GM19043 (cell line): ENCODE results near the gene CD274.
A peak's percentile ranks its signal among the peaks of the same experiment; 100 is the strongest.
"Not testable (repeated sequence)": the region's sequence is repeated elsewhere in the genome, so short reads cannot be mapped to it uniquely, and the experiment has no call there.

ENCODE experiments used
- ATAC-seq: cut with Tn5 transposase; IDR thresholded peaks from one replicate; pipeline ENCODE4 v1.9.1; 2021; ENCODE audit warnings: low read depth; ENCODE audit not compliant: unreplicated experiment

CD274 gene

GRCh38 chr9:5460157-5460556 lies 9.8 kb downstream of the CD274 start:
- ATAC-seq: no peak

DNA sequence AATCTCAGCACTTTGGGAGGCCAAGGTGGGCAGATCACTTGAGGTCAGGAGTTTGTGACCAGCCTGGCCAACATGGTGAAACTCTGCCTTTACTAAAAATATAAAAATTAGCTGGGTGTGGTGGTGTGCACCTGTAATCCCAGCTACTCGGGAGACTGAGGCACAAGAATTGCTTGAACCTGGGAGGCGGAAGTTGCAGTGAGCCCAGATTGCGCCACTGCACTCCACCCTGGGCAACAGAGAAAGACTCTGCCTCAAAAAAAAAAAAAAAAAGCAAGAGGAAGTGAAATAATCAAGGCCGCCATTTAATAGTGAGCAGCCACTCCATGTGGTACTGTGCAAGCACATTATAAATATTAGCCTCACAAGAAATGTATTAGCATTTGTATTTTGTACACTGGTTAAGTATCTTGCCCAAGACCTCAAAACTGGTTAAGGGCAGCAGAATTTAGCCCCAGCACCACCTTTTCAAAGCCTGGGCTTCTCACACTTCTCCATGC lies 14.5 kb downstream of the CD274 start:
- ATAC-seq: not testable (repeated sequence)

- ATAC-seq: no peak
Measured at GRCh38 chr9:5466005-5466404, 15.7 kb downstream of the CD274 start.

GRCh38 chr9:5466766-5467165 lies 16.4 kb downstream of the CD274 start:
- ATAC-seq: no peak

DNA sequence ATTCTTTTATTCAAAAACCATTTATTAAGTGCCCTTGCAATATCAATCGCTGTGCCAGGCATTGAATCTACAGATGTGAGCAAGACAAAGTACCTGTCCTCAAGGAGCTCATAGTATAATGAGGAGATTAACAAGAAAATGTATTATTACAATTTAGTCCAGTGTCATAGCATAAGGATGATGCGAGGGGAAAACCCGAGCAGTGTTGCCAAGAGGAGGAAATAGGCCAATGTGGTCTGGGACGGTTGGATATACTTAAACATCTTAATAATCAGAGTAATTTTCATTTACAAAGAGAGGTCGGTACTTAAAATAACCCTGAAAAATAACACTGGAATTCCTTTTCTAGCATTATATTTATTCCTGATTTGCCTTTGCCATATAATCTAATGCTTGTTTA lies 18.5 kb downstream of the CD274 start:
- no peak for ATAC-seq

DNA sequence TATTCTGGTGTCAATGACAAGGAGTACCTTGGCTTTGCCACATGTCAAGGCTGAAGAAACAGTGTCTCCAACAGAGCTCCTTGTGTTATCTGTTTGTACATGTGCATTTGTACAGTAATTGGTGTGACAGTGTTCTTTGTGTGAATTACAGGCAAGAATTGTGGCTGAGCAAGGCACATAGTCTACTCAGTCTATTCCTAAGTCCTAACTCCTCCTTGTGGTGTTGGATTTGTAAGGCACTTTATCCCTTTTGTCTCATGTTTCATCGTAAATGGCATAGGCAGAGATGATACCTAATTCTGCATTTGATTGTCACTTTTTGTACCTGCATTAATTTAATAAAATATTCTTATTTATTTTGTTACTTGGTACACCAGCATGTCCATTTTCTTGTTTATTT lies 19.8 kb downstream of the CD274 start:
- no peak for ATAC-seq

- no peak for ATAC-seq
Measured at GRCh38 chr9:5470816-5471215, 20.5 kb downstream of the CD274 start.

- not testable (repeated sequence) for ATAC-seq
Measured at GRCh38 chr9:5475611-5476010, 25.3 kb downstream of the CD274 start.

DNA sequence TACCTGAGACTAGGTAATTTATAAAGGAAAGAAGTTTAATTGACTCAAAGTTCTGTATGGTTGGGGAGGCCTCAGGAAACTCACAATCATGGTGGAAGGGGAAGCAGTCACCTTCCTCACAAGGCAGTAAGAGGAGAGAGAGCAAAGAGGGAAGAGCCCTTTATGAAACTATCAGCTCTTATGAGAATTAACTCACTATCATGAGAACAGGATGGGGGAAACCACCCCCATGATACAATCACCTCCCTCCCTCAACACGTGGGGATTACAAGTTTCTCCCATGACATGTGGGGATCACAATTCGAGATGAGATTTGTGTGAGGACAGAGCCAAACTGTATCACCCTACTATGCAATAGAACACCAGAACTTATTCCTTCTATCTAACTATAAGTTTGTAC lies 27.9 kb downstream of the CD274 start:
- no peak for ATAC-seq

DNA sequence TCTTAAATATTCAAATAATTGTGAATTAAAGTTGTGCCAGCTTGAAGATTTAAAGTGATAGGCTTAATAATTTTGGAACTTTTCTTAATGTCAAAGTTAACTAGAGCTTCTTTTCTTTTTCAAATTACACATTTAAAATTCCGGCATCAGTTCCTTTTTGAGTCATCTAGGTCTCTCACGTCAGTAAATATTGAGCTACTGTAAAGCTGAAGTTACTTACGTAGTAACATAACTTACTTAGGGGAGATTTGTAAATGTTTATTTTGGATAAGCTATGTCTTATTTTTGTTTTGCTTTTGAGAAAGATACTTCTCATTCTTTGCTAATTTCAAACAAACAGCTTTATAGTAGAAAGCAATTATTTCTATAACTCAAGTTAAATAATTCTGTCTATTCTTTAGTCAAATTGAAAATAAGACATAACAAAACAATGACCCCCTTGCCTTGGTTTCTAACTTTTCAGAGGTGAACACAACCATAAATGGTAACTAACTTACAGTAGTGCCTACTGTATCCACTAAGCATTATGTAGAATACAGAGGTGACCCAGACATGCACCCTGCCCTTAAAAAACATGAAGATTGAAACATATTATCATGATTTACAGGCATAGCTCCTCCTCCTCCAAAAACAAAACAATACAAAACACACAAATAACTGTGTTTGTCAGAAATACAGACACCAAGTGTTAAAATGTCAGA lies 29.8 kb downstream of the CD274 start:
- ATAC-seq: peak; percentile 51

- ATAC-seq: no peak
Measured at GRCh38 chr9:5480919-5481318, 30.6 kb downstream of the CD274 start.

DNA sequence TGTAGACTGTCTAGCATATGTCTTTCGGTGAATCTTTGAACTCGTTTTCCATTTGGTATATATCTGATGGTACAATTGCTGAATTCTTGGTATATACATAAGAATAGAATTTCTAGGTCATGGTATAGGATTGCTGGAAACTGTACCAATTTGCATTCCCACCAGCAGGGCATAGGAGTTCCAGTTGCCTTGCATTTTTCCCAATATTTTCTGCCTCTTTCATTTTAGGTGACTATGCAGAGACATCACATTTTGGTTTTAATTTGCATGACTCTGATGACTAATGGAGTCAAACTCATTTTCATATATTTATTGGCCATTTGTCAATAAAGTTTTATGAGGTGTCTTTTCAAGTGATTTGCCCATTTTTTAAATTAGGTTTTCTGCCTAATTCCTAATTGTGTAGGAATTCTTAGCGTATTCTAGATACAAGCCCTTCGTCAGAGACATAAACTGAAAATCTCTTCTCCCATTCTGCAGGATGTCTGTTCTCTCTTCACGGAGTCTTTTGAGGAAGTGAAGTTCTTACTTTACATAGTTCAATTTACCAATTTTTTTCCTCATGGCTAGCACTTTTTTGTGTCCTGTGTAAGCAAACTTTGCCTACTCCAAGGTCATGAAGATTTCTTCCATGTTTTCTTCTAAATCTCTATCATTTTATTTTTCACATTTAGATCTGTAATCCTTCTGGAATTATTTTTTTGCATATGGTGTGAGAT lies 31.1 kb downstream of the CD274 start:
- no peak for ATAC-seq

DNA sequence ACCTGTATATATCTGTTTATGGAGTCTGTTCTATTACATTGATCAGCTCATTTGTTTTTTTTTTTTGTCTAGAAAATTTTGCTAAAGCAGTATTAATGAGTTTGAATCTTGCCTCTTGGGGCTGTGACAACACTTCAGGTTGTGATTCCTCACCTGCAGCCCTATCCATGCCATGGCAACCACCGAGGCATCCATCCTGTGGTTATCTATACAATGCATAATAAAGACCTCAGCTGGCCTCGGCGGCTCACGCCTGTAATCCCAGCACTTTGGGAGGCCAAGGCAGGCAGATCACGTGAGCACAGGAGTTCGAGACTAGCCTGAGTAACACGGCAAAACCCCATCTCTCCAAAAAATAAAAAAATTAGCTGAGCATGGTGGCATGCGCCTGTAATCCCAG lies 31.9 kb downstream of the CD274 start:
- ATAC-seq: no peak

DNA sequence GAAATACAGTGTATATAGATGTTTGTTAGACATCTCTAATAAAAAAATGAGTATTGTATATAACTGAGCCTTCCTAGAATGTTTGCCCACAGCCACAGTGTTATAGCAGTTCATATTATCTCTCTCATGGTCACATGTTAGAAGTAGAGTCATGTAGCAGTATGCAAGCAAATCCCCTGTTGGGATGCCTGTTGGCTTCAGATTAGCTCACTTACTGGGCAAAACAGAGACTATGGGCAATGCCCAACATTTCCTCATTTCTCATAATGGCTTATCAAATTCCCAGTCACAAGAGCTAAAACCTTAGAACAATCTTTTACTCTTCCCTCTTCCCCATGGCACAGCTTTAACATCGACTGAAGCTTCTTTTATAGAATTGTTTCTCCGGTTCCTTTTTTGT lies 33.0 kb downstream of the CD274 start:
- ATAC-seq: no peak

DNA sequence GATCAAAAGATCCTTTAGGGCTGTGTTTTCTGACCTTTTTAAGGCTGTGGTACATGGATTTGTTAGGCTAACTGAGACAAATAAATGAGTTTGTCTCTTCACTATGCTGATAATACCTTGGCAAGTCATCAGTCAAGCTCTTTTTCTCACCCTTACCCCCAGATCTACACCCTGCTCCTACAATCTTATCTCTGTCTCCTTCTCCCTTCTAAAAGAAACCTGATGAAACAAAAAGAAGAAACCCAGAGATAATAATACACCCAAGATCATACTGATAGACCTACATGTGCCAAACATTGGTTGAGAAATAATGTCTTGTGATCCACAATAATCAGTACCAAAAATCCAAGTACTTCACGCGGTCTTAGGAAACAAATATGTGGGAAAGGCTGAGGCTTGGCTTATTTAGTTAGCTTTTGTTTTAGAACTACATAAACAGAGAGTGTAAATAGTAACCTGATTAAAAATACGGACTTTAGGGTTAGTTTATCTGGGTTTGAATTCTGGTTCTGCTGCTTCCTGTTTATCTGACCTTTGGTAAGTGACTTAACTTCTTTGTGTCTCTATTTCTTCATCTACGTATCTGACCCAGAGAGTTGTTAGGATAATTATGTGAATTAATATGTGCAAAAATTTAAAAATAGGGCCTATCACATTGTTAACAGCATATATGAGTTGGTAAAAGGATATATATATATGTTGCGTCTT lies 35.2 kb downstream of the CD274 start:
- no peak for ATAC-seq

GRCh38 chr9:5486988-5487387 lies 36.6 kb downstream of the CD274 start:
- ATAC-seq: no peak

- ATAC-seq: no peak
Measured at GRCh38 chr9:5488221-5489008, 38.1 kb downstream of the CD274 start.

DNA sequence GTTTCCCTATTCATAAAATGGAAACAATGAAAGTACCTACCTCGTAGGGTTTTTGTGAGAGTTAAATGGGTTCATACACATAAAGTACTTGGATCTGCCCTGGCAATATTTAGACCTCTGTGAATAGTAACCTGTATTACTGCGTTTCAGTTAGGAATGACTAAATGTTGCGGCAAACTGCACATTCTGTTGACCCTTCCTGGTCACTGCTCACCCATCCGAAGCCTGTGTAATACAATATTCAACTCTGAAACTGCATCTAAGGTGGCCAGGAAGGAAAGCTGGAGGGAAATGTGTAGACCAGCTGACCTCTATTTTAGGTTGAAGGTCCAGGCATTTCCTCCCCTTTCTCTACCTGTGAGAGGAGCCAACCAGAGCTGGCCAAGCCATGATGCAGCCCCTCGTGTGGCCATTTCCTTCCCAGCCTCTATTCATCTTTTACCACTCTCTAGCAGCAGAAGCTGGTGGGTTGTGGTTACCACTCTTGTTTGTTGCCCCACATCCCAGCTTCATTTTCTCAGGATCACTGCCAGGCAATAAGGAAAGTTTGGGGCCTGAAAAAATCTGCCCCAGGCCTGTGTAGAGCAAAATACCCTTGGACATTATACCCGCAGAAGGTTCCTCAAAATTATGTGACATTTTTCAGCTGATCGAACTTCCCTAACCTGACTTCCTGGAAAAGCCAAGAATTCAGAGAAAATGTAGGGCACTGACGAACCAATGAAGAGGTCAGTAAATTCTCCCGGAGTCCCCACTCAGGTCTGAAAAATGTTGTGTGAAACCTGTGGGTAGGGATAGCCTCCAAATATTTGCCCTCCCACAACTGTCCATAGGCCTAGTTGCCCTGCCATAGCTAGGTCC lies 39.5 kb downstream of the CD274 start:
- ATAC-seq: no peak

- ATAC-seq: no peak
Measured at GRCh38 chr9:5492965-5493678, 42.8 kb downstream of the CD274 start.
